IMR-90 (cell line): Measurements from ENCODE around the gene MOB3A. TPM values are rescaled to one million over a fixed set of nuclear protein-coding genes. Genes with fewer than 3 reads are reported as not detected.

Experiments used
- ATAC-seq: fragments of 200-7000 bp; cut with Tn5 transposase; 2 replicates; pipeline ENCODE4 v1.9.1; 2020; ENCODE audit warnings: low read depth, mild to moderate bottlenecking, moderate library complexity
- BruUV-seq: library from RNA; stranded (reverse); fragments of 400-500 nt; replicated peaks from 2 replicates; lab custom pipeline; 2021; lab: Mats Ljungman, UMichigan
- CTCF ChIA-PET: fragments of 300-600 bp; formaldehyde crosslinking; extraction: SDS; loops from one replicate; lab custom pipeline; 2021; ENCODE audit warnings: antibody characterized with exemption; lab: Yijun Ruan, JAX
- POLR2A ChIA-PET: fragments of 300-600 bp; sonication (Branson Sonifier 250); formaldehyde crosslinking; loops from one replicate; lab custom pipeline; 2022; ENCODE audit warnings: antibody characterized with exemption; ENCODE audit not compliant: unreplicated experiment; lab: Charles Lee
- DNase-seq: peaks from one replicate; pipeline ENCODE4 v3.0.0; 2013
- H2AFZ ChIP-seq: replicated peaks from 2 replicates; pipeline ENCODE3; 2013; ENCODE audit warnings: low read length, mild to moderate bottlenecking; ENCODE audit not compliant: poor library complexity
- H2AK5ac ChIP-seq: 2 replicates; pipeline ENCODE4 v1.6.1; 2013; ENCODE audit warnings: low read depth, low read length, inconsistent platforms
- H2AK9ac ChIP-seq: replicated peaks from 2 replicates; pipeline ENCODE3; 2013; ENCODE audit warnings: mild to moderate bottlenecking, low read depth, low read length, moderate library complexity; ENCODE audit not compliant: poor library complexity
- H2BK120ac ChIP-seq: 2 replicates; pipeline ENCODE4 v1.6.1; 2013; ENCODE audit warnings: low read depth, low read length, inconsistent platforms
- H2BK15ac ChIP-seq: 3 replicates; pipeline ENCODE4 v1.6.1; 2013; ENCODE audit warnings: low read depth, low read length, inconsistent platforms
- H2BK20ac ChIP-seq: 2 replicates; pipeline ENCODE4 v1.6.1; 2013; ENCODE audit warnings: low read depth, mild to moderate bottlenecking, inconsistent platforms, low read length, moderate library complexity
- H2BK5ac ChIP-seq: 2 replicates; pipeline ENCODE4 v1.6.1; 2013; ENCODE audit warnings: mild to moderate bottlenecking, low read depth, low read length, inconsistent platforms; ENCODE audit not compliant: poor library complexity, severe bottlenecking
- H3K14ac ChIP-seq: replicated peaks from 2 replicates; pipeline ENCODE4 v1.6.1; 2013; ENCODE audit warnings: low read depth, low read length, inconsistent platforms
- H3K18ac ChIP-seq: 2 replicates; pipeline ENCODE4 v1.6.1; 2013; ENCODE audit warnings: low read depth, low read length, control low read depth
- H3K23ac ChIP-seq: 2 replicates; pipeline ENCODE4 v1.6.1; 2013; ENCODE audit warnings: low read depth, low read length, inconsistent platforms
- H3K27ac ChIP-seq: 2 replicates; pipeline ENCODE4 v1.5.1; 2013; ENCODE audit warnings: mild to moderate bottlenecking, control low read depth, low read length; ENCODE audit not compliant: insufficient read depth
- H3K27me3 ChIP-seq: 2 replicates; pipeline ENCODE4 v1.6.1; 2013; ENCODE audit warnings: low read length; ENCODE audit not compliant: control insufficient read depth, insufficient read depth
- H3K36me3 ChIP-seq: 2 replicates; pipeline ENCODE4 v1.6.1; 2013; ENCODE audit warnings: low read length, mixed read lengths; ENCODE audit not compliant: control insufficient read depth, insufficient read depth
- H3K4ac ChIP-seq: 2 replicates; pipeline ENCODE4 v1.6.1; 2013; ENCODE audit warnings: low read depth, low read length, inconsistent platforms
- H3K4me1 ChIP-seq: 2 replicates; pipeline ENCODE4 v1.6.1; 2013; ENCODE audit warnings: low read length, mixed read lengths; ENCODE audit not compliant: control insufficient read depth, insufficient read depth
- H3K4me2 ChIP-seq: 2 replicates; pipeline ENCODE4 v1.6.1; 2013; ENCODE audit warnings: low read depth, mild to moderate bottlenecking, control low read depth, low read length, moderate library complexity
- H3K4me3 ChIP-seq: 2 replicates; pipeline ENCODE4 v1.5.1; 2013; ENCODE audit warnings: low read depth, mild to moderate bottlenecking, control low read depth, low read length, moderate library complexity; ENCODE audit not compliant: insufficient read depth
- H3K56ac ChIP-seq: 2 replicates; pipeline ENCODE4 v1.6.1; 2013; ENCODE audit warnings: low read length, inconsistent platforms; ENCODE audit not compliant: insufficient read depth; ENCODE audit errors: extremely low read depth
- H3K79me1 ChIP-seq, 2 experiments: 2 replicates each; pipeline ENCODE4 v1.6.1; 2013; ENCODE audit warnings: low read length in 2 of 2, inconsistent platforms in 1 of 2, low read depth in 1 of 2
- H3K9ac ChIP-seq: 2 replicates; pipeline ENCODE4 v1.6.1; 2013; ENCODE audit warnings: low read depth, low read length, control low read depth
- H3K9me1 ChIP-seq: 2 replicates; pipeline ENCODE4 v1.6.1; 2013; ENCODE audit warnings: low read length, inconsistent platforms; ENCODE audit not compliant: insufficient read depth
- H3K9me3 ChIP-seq: 2 replicates; pipeline ENCODE4 v1.6.1; 2013; ENCODE audit warnings: low read length; ENCODE audit not compliant: control insufficient read depth, insufficient read depth
- H4K20me1 ChIP-seq: 2 replicates; pipeline ENCODE4 v1.6.1; 2013; ENCODE audit warnings: low read length, inconsistent platforms; ENCODE audit not compliant: insufficient read depth
- H4K5ac ChIP-seq: 2 replicates; pipeline ENCODE4 v1.6.1; 2013; ENCODE audit warnings: mild to moderate bottlenecking, low read depth, low read length, control low read depth
- H4K8ac ChIP-seq, 2 experiments: 2 replicates each; pipeline ENCODE4 v1.6.1; 2013; ENCODE audit warnings: low read depth in 2 of 2, low read length in 2 of 2, control low read depth in 1 of 2, inconsistent platforms in 1 of 2
- H4K91ac ChIP-seq: 2 replicates; pipeline ENCODE4 v1.6.1; 2013; ENCODE audit warnings: low read depth, low read length, inconsistent platforms; ENCODE audit not compliant: insufficient read depth
- CEBPB ChIP-seq: IDR thresholded peaks from 2 replicates; pipeline ENCODE4 v1.6.1; 2012; ENCODE audit warnings: low read depth, low read length, improper control_type of control experiment
- MXI1 ChIP-seq: IDR thresholded peaks from 2 replicates; pipeline ENCODE4 v1.6.1; 2012; ENCODE audit warnings: low read depth, mild to moderate bottlenecking, low read length, moderate library complexity, borderline replicate concordance
- WGBS, 2 experiments: methylation state at CpG; one replicate each; pipeline versions ENCODE4 v1.1.5 to v1.1.7; 2013; ENCODE audit warnings: missing lambda C conversion rate in 2 of 2; ENCODE audit not compliant: insufficient read length in 1 of 2; ENCODE audit errors: extremely low coverage in 2 of 2; 5-methylcytosine and 5-hydroxymethylcytosine counted together
- dilution Hi-C: fragments of 300-500 bp; cut with HindIII; formaldehyde crosslinking; loops from one replicate; pipeline ENCODE4 v1.14.3; 2018; ENCODE audit warnings: low sequenced_read_pairs; ENCODE audit not compliant: unreplicated experiment
- in situ Hi-C: fragments of 300-500 bp; cut with MboI; formaldehyde crosslinking; loops from 3 replicates; pipeline ENCODE4 v1.14.3; 2019; ENCODE audit warnings: low sequenced_read_pairs, inconsistent platforms, mixed read lengths
- intact Hi-C: fragments of 100-400 bp; cut with micrococcal nuclease; formaldehyde crosslinking; loops from 2 replicates; pipeline ENCODE4 v1.10.0; 2022
- polyA plus RNA-seq, 3 experiments: library from polyadenylated mRNA; depleted of rRNA; stranded (reverse); fragments of >200 nt; gene quantifications; 2 replicates each; pipeline ENCODE4 v1.2.3, GENCODE V29; 2012; ENCODE audit warnings: low replicate concordance in 1 of 3
- total RNA-seq: library from RNA; depleted of rRNA; stranded (reverse); fragments of >200 nt; gene quantifications from 2 replicates; pipeline ENCODE4 v1.2.3, GENCODE V29; 2012

Gene MOB3A
- total and polyA plus RNA-seq, 2 of the 4 experiments (the other 2 are of a cell fraction) = 9.3 to 26.5 TPM

GRCh38 chr19:2039089-2039958, 56.8 kb downstream of the MOB3A start:
- in situ Hi-C loops = no loop called here

More at GRCh38 chr19:2039089-2039958, 56.8 kb downstream of the MOB3A start:
- no peak overlapping the region for H2BK5ac ChIP-seq
- peaks cover 4% of the 10 kb centered on the region for H4K20me1 ChIP-seq
- H3K79me1 ChIP-seq = peaks cover 5 to 14% of the 10 kb centered on the region in 2 experiments; a peak in 2 of 4 replicates
- ChIA-PET CTCF (no interaction called here), POLR2A (no interaction called here)
- H2BK15ac ChIP-seq = no peak overlapping the region
- H3K23ac ChIP-seq = no peak overlapping the region
- no TSS peak for BruUV-seq
- ATAC-seq (no peak), DNase-seq (no peak)
- dilution Hi-C loops (no loop called here), intact Hi-C loops (no loop called here)
- H3K27ac ChIP-seq = no peak overlapping the region
- no peak overlapping the region for H2BK120ac ChIP-seq
- H3K4me2 ChIP-seq = no peak overlapping the region
- H4K8ac ChIP-seq = no peak overlapping the region
- H2AK5ac ChIP-seq = no peak overlapping the region
- H4K5ac ChIP-seq = no peak overlapping the region
- no peak overlapping the region for H2BK20ac ChIP-seq
- 86% methylated on average over 7 of the region's 30 CpGs; no CpG with 5 or more reads in 1 of the 2 experiments for whole genome bisulfite sequencing, 2 experiments
- no peak overlapping the region for H4K91ac ChIP-seq
- no peak overlapping the region for H3K18ac ChIP-seq
- peaks cover 39% of the 10 kb centered on the region for H3K36me3 ChIP-seq
- peaks cover 7% of the 10 kb centered on the region for H3K9me3 ChIP-seq
- no peak overlapping the region for H3K4ac ChIP-seq
- no peak for TF ChIP-seq MXI1
- TF ChIP-seq CEBPB = no peak
- H3K4me1 ChIP-seq = peaks cover 14% of the 10 kb centered on the region
- no peak overlapping the region for H3K9ac ChIP-seq
- no peak overlapping the region for H3K14ac ChIP-seq
- H3K9me1 ChIP-seq = 0 out of 2 replicates have a peak, but pooled peaks cover 4% of the 10 kb centered on the region
- H2AFZ ChIP-seq = no peak overlapping the region
- H2AK9ac ChIP-seq = no peak overlapping the region
- H3K4me3 ChIP-seq = no peak overlapping the region
- H3K27me3 ChIP-seq = no peaks in the 10 kb centered on the region
- no peak overlapping the region for H3K56ac ChIP-seq
